ENCODE data around the gene GNPTAB.

GNPTAB gene

DNA sequence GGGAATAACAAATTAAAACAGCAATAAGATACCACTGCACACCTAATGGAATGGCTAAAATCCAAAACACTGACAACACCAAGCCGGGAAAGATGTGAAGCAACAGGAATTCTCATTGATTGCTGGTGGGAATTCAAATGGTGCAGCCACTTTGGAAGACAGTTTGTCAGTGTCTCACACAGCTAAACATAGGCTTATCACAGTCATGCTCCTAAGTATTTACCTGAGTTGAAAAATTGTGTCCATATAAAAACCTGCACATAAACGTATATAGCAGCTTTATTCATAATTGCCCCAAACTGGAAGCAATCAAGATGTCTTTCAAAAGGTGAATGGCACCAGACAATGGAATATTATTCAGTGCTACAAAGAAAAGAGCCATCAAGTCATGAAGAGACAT, 21.6 kb downstream of the GNPTAB start:
- no peak for DNase-seq (ENCODE audit: low read depth in 2 of 2, low spot score in 1 of 2)

DNA sequence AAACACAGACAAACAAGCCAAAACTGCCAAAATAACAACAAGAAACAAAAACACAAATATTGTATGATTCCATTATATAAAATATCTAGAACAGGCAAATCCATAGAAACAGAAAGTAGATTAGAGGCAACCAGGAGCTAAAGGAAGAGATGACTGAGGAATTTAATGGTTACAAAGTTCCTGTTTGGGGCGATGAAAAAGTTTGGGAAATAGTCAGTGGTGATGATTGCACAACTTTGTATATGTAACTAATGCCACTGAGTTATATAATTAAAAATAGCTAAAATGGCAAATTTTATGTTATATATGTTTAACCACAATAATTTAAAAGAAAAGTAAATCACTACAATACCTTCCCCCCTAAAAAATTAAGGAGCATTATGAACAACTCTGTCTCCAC, 24.5 kb downstream of the GNPTAB start:
- DNase-seq (ENCODE audit: low read depth in 2 of 2, low spot score in 1 of 2): no peak

DNA sequence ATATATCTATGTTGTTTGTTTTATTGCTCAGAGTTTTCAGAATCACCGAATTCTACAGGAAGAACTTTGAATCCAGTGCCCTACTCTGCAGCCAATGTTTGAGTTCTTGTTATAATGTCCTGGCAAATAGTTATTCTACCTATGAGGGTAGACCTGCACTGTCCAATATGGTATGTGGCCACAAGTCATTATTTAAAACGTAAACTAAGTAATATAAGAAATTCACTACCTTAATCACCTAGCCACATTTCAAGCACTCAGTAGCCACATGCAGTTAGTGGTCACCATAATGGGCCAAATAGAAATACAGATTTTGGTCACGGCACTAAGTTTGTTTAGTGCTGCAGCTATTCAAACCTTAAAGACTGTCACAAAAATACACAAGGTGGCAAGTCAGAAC, 26.4 kb downstream of the GNPTAB start:
- no peak for DNase-seq (ENCODE audit: low read depth in 2 of 2, low spot score in 1 of 2)

DNA sequence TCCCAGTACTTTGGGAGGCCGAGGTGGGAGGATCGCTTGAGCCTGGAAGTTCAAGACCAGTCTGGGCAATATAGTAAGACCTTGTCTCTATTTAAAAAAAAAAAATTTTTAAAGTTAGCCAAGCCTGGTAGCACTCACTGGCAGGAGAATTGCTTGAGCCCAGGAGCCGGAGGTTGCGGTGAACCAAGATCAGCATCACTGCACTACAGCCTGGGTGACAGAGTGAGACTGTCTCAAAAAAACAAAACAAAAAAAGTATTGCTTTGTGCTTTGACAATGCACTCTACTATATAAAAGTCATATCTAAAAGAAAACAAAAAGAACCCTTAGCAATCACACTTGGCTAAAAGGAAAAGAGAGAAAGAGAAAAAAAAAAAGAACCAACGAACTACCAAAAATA, 26.8 kb downstream of the GNPTAB start:
- DNase-seq (ENCODE audit: low read depth in 2 of 2, low spot score in 1 of 2): no peak

DNA sequence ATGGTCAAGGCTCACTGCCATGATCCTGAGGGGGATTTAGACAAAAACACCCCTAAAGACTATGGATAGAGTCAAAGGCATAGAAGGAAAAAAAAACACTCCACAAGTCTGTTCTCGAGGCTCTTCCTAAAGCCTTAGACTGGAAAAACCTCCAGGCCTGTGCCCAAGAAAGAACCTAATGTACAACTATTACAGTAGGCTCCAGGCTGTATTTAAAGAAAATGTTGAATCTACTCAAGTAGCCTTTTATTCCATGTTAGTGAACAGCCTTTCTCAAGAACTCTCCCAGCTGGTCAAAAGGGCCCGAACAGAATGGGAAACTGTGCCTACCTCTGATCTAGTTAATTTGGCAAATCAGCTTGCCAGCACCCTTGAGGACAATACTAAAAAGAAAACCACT, 28.3 kb downstream of the GNPTAB start:
- DNase-seq (ENCODE audit: low read depth in 2 of 2, low spot score in 1 of 2): no peak

DNA sequence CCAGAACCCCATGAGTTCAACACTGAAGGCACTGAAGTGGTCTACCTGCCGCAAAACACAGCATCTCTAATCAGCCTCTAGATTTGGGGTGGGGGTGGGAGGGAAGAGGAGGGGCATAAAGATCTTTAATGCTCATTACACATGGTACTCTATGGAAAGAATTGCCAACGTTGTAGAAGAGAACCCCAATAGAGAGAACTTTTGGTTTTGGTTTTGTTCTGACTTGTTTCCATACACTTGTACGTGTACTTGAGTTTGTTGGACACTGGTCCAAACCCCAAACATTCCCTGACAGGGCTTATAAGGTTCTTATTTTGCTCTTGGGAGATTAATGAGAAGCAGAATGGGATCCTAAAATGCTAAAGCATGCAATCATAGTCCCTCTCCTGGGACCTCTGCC, 31.0 kb downstream of the GNPTAB start:
- DNase-seq (ENCODE audit: low read depth in 2 of 2, low spot score in 1 of 2): no peak

DNA sequence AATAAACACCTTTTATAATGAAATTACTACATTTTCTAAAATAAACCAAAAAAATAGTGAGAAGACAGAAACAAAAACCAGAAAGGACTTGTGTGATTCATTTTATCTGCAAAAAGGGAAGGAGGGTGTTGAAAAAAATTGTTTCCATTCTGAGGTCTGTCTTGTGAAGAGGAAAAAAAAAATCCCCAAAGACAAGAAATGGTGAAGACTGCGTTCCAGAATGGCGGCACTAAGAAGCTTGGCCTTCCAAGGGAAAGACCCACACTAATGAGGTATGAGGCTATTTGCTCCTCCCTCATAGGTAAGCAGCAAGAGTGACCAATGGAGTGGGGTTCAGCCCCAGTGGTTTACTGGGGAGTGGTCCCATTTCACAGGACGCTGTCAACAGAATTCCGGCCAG, 35.0 kb downstream of the GNPTAB start:
- DNase-seq (ENCODE audit: low read depth in 2 of 2, low spot score in 1 of 2): no peak

DNA sequence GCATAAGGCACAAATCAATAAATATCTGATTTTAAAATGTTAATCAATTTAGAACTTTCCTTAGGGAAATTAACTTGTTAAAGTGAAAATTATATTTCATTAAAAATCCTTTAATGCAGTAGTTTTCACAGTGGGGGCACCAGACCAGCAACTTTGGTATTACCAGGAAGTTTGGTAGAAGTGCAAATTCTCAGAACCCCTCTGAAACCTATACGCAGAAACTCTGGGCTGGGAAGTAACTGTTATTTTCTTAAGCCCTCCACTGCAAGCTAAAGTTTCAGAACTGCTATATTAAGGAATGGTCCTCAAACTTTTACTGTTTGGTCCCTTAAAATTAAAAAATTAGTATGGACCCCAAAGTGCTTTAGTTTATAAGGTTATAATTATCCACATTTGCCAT, 35.7 kb downstream of the GNPTAB start:
- no peak for DNase-seq (ENCODE audit: low read depth in 2 of 2, low spot score in 1 of 2)

DNA sequence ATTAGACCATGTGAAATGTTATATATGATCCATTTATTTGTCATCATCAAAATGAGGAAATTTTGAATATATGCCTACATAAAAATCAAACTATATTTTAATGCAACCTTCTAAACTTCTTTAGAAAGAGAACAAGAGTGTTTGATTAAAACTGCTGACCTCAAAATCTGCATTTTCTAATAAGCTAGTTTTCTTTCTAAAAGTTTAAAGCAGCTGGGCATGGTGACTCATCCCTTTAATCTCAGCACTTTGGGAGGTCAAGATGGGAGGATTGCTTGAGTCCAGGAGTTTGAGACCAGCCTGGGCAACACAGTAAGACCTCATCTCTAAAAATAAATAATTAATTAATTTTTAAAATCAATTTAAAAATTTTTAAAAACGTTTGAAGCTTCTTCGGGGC, 36.2 kb downstream of the GNPTAB start:
- DNase-seq (ENCODE audit: low read depth in 2 of 2, low spot score in 1 of 2): no peak

DNA sequence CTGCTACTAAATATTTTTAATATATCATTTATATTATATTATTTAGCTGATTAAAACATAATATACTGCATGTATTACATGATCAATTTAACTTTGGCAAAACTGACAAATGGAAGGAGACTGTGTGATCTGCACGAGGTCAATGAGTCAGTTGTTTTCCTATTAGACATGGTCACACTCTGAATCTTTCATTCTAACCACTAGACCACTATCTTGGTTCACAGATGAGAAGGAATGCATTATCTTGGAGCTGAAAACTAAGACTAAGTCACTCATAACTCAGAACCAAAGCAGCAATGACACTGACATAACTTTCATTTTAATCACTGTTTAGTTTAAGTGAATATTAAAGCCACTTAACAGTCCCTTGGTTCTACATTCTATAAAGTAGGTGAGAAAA, 37.4 kb downstream of the GNPTAB start:
- no peak for DNase-seq (ENCODE audit: low read depth in 2 of 2, low spot score in 1 of 2)

DNA sequence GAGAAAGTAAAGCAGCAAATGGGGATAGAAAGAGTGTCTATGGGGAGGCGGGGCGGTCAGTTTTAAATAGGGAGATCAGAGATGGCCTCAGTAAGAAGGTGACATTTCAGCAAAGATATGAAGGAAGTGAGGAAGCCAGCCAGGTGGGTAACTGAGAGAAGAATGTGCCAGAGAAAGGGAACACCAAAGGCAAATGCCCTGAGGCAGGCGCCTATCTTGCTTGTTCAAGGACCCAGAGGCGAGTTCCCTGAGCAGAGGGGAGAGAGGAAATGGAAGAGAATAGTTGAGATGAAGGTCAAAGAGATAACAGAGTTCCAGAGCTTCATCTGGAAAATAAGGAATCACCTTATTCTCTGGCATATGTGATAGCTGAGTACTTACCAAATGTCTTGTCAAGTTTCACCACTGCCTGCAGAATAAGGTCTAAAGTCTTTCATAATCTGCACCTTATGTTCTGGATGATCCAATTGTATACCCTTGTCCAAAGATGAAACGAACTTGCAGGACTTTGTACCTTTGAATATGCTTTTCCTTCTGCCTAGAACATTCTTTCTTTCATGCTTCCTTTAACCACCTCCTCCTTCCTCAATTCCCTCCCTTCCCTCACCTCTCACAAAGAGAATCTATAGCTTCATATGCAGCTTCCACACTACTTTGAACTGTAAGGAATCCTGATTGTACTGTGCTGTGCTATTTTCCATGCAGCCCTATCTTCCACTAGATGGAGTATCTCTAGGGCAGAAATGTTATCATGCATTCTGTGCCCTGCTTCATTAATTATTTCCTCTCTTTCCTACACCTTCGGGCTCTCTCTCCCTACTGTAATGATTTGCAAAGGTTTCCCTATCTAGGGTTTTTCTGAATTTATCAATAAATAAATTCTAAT, 38.5 kb downstream of the GNPTAB start:
- no peak for DNase-seq (ENCODE audit: low read depth in 2 of 2, low spot score in 1 of 2)

DNA sequence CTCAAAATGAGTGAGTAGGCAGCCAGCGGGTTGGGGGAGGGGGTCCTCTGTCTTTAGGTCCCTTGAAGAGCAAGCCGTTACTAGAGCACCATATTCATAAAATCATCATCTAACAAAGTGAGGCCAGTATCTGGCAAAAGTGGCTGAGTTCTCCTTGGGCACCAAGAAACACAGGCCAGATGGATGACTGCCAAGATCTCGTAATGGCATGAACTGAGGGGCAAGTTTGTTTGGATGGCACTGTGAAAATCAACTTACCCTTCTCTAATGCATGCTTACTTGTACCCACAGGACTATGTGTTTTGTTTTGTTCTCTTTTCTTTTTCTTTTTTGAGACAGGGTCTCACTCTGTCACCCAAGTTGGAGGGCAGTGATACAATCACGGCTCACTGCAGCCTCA, 41.6 kb downstream of the GNPTAB start:
- DNase-seq (ENCODE audit: low read depth in 2 of 2, low spot score in 1 of 2): no peak

DNA sequence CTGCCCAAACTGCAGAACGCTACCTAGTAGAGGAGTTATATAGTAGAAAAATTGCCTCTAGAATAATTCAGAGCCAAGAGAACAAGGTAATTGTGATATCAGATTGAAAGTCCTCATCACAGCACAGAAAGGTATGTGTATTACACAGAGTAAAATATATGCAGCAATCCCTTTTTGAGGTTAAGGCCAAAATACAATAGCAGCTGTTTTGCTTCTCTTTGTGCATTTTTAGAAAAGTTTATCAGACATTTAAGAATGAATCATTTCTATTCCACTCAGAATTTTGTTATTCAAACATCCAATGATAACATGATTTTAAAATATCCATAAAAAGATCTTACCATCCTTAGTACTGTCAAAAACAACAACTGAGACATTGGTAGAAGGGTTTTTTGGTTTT, 45.1 kb downstream of the GNPTAB start:
- no peak for DNase-seq (ENCODE audit: low read depth in 2 of 2, low spot score in 1 of 2)

DNA sequence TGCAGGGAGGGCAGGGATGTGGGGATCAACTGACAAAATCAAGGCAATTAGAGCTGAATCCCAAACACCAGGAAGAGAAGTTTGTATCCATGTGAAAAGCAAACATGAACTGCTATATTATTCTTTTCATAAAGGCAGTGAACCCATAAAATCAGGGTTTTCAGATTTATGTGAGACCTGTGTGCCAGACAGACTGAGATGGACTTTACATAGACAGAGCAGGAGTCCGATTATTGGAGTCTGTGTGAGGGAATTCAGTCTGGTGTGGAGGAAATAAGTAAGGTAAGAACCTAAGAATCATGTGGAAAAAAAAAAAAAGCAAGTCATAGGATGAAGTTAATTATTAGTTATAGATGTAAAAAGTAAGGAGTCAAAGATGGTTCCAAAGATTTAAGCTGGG, 46.4 kb downstream of the GNPTAB start:
- DNase-seq (ENCODE audit: low read depth in 2 of 2, low spot score in 1 of 2): no peak

DNA sequence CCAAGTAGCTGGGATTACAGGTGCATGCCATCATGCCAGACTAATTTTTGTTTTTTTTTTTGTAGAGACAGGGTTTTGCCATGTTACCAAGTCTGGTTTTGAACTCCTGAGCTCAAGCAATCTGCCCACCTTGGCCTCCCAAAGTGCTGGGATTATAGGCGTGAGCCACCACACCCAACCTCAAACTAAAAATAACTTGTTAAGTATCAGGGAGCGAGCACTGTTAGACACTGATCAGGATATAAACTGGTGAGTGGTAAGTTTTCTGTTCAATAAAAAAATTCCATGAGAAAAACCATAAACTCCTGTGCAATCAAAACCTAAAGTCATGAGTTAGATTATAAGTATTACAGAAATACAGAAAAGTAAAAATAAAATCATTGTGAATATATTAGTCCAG, 46.9 kb downstream of the GNPTAB start:
- no peak for DNase-seq (ENCODE audit: low read depth in 2 of 2, low spot score in 1 of 2)

DNA sequence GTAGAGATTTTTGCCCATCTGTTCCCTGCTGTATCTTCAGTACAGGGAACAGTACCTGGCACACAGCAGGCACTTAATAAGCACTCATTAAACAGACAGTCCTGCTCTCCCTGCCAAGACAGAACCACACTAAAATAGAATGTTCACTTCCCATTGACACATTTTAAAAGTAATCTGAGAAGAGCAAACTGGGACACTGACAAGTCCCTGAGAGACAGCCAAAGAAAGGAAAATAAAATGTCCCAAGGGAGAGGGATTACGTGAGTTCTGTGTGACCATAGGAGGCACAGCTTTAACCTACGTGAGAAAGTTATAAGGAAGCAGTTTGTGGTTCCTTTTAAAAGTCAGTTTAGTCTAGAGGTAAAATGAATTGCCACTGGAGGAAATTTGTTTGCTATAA, 47.6 kb downstream of the GNPTAB start:
- DNase-seq (ENCODE audit: low read depth in 2 of 2, low spot score in 1 of 2): no peak

DNA sequence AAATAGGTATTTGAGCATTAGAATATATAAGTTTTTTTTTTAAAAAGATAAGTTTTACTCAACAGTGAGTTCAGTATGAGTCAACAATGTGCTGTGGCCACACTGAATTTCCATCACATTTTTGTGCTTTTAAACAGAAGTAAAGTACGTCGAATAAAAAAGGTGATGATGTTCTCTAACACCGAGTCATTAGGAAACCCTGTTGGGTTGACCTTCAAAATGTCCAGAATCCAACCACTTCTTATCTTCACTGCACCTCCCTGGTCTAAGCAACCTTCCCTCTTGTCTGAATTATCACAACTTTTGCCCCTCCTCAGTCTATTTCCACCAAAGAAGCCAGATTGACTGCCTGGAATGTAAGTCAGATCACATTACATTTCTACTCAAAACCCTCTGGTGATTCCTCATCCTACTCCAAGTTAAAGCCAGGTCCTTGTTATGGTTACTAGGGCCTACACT, 48.5 kb downstream of the GNPTAB start:
- no peak for DNase-seq (ENCODE audit: low read depth in 2 of 2, low spot score in 1 of 2)

DNA sequence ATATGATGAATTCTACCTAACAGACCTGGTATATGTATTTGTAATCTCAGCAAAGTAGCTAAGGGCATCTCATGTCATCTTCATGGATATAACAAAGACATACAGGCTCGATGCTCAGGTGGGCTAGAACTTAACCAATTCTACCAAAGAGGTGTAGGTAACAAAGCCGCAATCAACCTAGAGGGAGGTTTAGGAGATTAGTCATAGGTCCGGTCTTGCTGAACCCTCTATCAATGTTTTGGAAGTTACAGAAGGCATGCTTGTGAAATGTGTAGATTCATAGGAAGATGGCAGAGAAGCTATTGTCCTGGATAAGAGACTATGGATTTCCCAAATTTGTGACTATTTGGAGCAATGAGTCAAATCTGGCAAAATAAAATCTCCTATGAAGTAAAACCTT, 48.9 kb downstream of the GNPTAB start:
- DNase-seq (ENCODE audit: low read depth in 2 of 2, low spot score in 1 of 2): no peak

DNA sequence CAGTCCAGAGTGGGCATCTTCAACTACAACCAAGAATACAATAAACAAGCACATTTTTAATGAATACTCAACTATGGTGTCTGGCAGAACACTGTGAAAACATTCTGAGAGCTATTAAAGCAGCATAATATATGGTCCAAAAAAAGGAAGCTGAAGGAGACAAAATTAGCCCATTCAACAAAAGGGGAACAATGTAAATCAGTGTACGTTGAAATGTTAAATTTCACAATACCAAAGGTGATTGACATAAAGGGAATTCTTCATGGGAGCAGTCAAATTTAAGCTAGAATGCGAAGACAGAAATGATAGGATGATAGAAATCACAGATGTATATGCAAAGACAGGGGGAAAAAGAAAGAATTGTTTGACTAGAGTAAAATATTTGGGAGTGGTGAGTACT, 50.2 kb downstream of the GNPTAB start:
- DNase-seq (ENCODE audit: low read depth in 2 of 2, low spot score in 1 of 2): no peak

DNA sequence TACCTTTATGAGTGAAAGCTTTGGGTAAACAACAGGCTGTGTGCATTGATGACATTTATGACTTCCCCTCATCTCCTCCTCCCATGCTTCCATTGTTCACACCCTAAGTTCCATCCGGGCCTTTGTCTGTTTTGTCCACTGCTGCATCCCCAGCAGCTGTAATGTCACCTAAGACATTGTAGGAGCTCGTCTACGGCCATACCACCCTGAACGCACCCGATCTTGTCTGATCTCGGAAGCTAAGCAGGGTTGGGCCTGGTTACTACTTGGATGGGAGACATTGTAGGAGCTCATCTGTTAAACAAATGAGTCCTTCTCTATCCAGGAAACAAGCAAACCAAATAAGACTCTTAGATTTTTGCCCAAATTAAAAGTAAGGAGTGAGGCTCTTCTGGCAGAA, 51.1 kb downstream of the GNPTAB start:
- DNase-seq (ENCODE audit: low read depth in 2 of 2, low spot score in 1 of 2): no peak

DNA sequence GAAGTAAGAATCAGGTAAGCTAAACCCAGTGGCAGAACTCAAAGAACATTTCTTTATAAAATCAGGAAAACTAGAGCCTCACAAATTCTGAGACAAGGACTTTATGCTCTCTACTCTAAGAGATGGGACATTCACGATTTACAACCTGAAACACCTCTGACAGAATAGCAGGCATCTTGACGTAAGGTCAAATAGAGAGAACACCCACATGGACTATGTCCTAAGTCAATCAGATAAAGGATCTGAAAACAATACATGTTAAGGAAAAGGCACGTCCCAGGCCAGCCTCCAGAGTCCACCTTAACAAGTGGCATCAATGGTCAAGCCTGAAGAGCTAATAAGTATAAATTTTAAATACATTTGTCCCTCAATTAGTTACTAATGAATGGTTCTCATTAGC, 51.6 kb downstream of the GNPTAB start:
- no peak for DNase-seq (ENCODE audit: low read depth in 2 of 2, low spot score in 1 of 2)

DNA sequence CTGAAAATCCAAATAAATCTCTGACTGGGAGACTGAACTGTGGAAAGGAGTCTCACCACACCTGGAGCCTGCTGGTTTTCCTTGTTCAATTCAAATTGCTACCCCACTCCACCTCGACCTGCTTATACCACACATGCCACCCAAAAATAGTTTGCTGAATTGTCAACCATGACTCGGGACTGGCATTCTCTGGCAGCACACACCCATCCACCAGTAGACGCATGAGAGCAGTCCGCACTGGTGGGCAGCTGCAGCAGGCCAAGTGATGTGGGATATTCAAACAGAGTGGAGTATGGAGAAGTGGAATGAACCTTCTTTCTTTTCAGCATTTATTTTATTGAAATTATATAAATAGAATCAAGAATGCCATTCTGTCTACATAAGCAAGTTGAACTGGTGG, 52.8 kb downstream of the GNPTAB start:
- no peak for DNase-seq (ENCODE audit: low read depth in 2 of 2, low spot score in 1 of 2)

DNA sequence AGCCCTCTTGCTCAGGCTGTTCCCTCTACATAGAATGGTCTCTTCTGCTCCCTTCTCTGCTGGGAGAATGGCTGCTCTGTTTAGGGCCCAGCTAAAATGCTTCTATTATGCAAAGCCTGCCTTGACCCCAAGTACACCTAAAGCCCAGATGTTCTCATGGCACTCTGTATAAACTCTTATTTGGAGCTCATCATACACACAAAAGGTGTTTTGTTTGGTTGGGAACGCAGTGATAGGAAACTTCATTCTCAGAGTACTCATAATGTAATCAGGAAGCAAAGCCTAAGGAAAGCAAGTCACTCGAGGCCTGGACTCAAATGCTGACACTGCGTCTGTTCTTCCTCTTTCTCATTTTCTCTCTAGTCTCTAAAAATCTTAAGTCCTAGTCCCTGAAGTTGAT, 53.3 kb downstream of the GNPTAB start:
- no peak for DNase-seq (ENCODE audit: low read depth in 2 of 2, low spot score in 1 of 2)
